Neural crest cell (in vitro differentiated cells): Measurements from ENCODE around the gene GP5. TPM values are rescaled to one million over a fixed set of nuclear protein-coding genes. Genes with fewer than 3 reads are reported as not detected.

Source experiments
- DNase-seq: peaks from one replicate; pipeline ENCODE4 v3.0.0; 2021; ENCODE audit warnings: low read depth, mixed read lengths, low spot score
- H3K27ac Mint-ChIP-seq: one replicate; pipeline ENCODE4 v1.8.0; 2021; ENCODE audit warnings: mild to moderate bottlenecking, mixed read lengths; ENCODE audit not compliant: unreplicated experiment
- H3K27me3 Mint-ChIP-seq: 2 replicates; pipeline ENCODE4 v1.8.0; 2021; ENCODE audit warnings: low read depth, mild to moderate bottlenecking, mixed read lengths
- H3K36me3 Mint-ChIP-seq: 2 replicates; pipeline ENCODE4 v1.8.0; 2021; ENCODE audit warnings: low read depth, mild to moderate bottlenecking, mixed read lengths
- H3K4me1 Mint-ChIP-seq: 2 replicates; pipeline ENCODE4 v1.8.0; 2021; ENCODE audit warnings: mixed read lengths
- H3K4me3 Mint-ChIP-seq: one replicate; pipeline ENCODE4 v1.8.0; 2021; ENCODE audit warnings: mild to moderate bottlenecking, mixed read lengths
- H3K9me3 Mint-ChIP-seq: 2 replicates; pipeline ENCODE4 v1.8.0; 2021; ENCODE audit warnings: mixed read lengths
- CTCF ChIP-seq: fragments of 200-600 bp; sonication (generic); conservative IDR thresholded peaks from 2 replicates; pipeline ENCODE4 v1.5.0; 2021; ENCODE audit warnings: antibody characterized with exemption, mild to moderate bottlenecking
- total RNA-seq: library from RNA; stranded (reverse); gene quantifications from 2 replicates; pipeline ENCODE4 v1.2.1, GENCODE V29; 2021

The GP5 gene
- total RNA-seq, 1 donor from 2014 or later, result not detected

- Mint-ChIP-seq H3K4me3 (no peak overlapping the region), H3K4me1 (peaks cover 40% of the 10 kb centered on the region)
- DNase-seq, result no peak
Measured at GRCh38 chr3:194397757-194398312, 1.2 kb downstream of the GP5 start.

GRCh38 chr3:194396859-194397756, 2.0 kb downstream of the GP5 start:
- peaks cover 37% of the 10 kb centered on the region for H3K4me1 Mint-ChIP-seq

More at GRCh38 chr3:194397757-194398312, 1.2 kb downstream of the GP5 start:
- H3K27ac Mint-ChIP-seq, result no peak overlapping the region
- TF ChIP-seq CTCF, result no peak
- H3K36me3 Mint-ChIP-seq, result peaks cover 3% of the 10 kb centered on the region
- peaks cover 3% of the 10 kb centered on the region for H3K27me3 Mint-ChIP-seq
- H3K9me3 Mint-ChIP-seq, result no peaks in the 10 kb centered on the region

GRCh38 chr3:194396539-194396858, 2.6 kb downstream of the GP5 start:
- Mint-ChIP-seq H3K36me3 (no peaks in the 10 kb centered on the region), H3K4me3 (no peak overlapping the region), H3K27ac (no peak overlapping the region), H3K9me3 (no peaks in the 10 kb centered on the region), H3K27me3 (peaks cover 3% of the 10 kb centered on the region), H3K4me1 (peaks cover 31% of the 10 kb centered on the region)
- no peak for TF ChIP-seq CTCF
- DNase-seq, result no peak

More at GRCh38 chr3:194396859-194397756, 2.0 kb downstream of the GP5 start:
- H3K36me3 Mint-ChIP-seq, result peaks cover under 1% of the 10 kb centered on the region
- TF ChIP-seq CTCF, result no peak
- H3K27ac Mint-ChIP-seq, result no peak overlapping the region
- no peak overlapping the region for H3K4me3 Mint-ChIP-seq
- peaks cover 3% of the 10 kb centered on the region for H3K27me3 Mint-ChIP-seq
- DNase-seq, result no peak
- no peaks in the 10 kb centered on the region for H3K9me3 Mint-ChIP-seq

GRCh38 chr3:194395778-194396538, 3.1 kb downstream of the GP5 start:
- Mint-ChIP-seq H3K27ac (no peak overlapping the region), H3K9me3 (peaks cover 5% of the 10 kb centered on the region), H3K27me3 (peaks cover 3% of the 10 kb centered on the region), H3K4me3 (no peak overlapping the region), H3K36me3 (peaks cover 1% of the 10 kb centered on the region), H3K4me1 (peaks cover 27% of the 10 kb centered on the region)
- no peak for TF ChIP-seq CTCF
- DNase-seq, result no peak

GRCh38 chr3:194395212-194395611, 3.9 kb downstream of the GP5 start:
- Mint-ChIP-seq H3K4me3 (no peak overlapping the region), H3K4me1 (peaks cover 27% of the 10 kb centered on the region), H3K27ac (no peak overlapping the region), H3K9me3 (peaks cover 10% of the 10 kb centered on the region), H3K27me3 (peaks cover 3% of the 10 kb centered on the region), H3K36me3 (peaks cover 4% of the 10 kb centered on the region)
- no peak for TF ChIP-seq CTCF
- no peak for DNase-seq
